ACC112 (cell line): ENCODE results near the gene PSMG4.

Experiments used
- H2AFZ ChIP-seq: fragments of 200-600 bp; sonication (generic); one replicate; pipeline ENCODE4 v1.6.0; 2017; ENCODE audit warnings: antibody characterized with exemption, low read length; ENCODE audit not compliant: unreplicated experiment
- H3K27ac ChIP-seq: fragments of 200-600 bp; sonication (generic); 2 replicates; pipeline ENCODE4 v1.5.1; 2014; ENCODE audit warnings: low read depth, mild to moderate bottlenecking, antibody characterized with exemption, low read length, moderate library complexity
- H3K27me3 ChIP-seq: fragments of 200-600 bp; sonication (generic); 2 replicates; pipeline ENCODE4 v1.6.1; 2014; ENCODE audit warnings: mild to moderate bottlenecking, antibody characterized with exemption, low read length, moderate library complexity, mixed read lengths; ENCODE audit not compliant: insufficient read depth
- H3K36me3 ChIP-seq: fragments of 200-600 bp; sonication (generic); 2 replicates; pipeline ENCODE4 v1.6.1; 2016; ENCODE audit warnings: mild to moderate bottlenecking, antibody characterized with exemption, low read length, moderate library complexity, mixed read lengths; ENCODE audit not compliant: insufficient read depth
- H3K4me1 ChIP-seq: fragments of 200-600 bp; sonication (generic); one replicate; pipeline ENCODE4 v1.6.1; 2016; ENCODE audit warnings: low read length, mixed read lengths; ENCODE audit not compliant: insufficient read depth, unreplicated experiment, control insufficient read depth
- H3K4me3 ChIP-seq: fragments of 200-600 bp; sonication (generic); 2 replicates; pipeline ENCODE4 v1.5.1; 2014; ENCODE audit warnings: mild to moderate bottlenecking, low read depth, low read length
- H3K79me2 ChIP-seq: fragments of 200-600 bp; sonication (generic); one replicate; pipeline ENCODE4 v1.6.0; 2016; ENCODE audit warnings: low read length; ENCODE audit not compliant: control insufficient read depth, unreplicated experiment, insufficient read depth

The PSMG4 gene

DNA sequence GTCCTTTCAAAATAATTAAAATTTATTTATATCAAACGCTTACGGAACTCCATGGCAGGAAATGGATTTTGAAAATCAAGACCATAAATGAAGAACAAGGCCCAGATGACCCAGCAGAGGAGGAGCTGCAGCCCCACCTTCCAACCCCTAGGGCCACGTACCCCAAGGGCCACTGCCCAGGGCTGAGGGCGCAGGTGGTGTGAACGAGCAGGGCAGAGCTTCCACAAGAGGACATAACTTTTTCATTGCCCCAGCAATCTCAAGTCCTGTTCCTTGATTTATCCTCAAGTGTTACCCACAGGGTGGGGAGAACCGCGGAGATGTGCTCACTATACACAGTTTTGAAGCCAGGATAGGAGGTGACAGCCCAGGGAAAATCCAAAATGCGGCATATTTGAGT, 42.8 kb downstream of the PSMG4 start:
- no peak overlapping the region for H3K27ac ChIP-seq
- no peak overlapping the region for H3K4me3 ChIP-seq
- no peaks in the 10 kb centered on the region for H3K4me1 ChIP-seq
- no peaks in the 10 kb centered on the region for H3K27me3 ChIP-seq
- H3K79me2 ChIP-seq = no peaks in the 10 kb centered on the region
- H2AFZ ChIP-seq = no peak overlapping the region
- no peaks in the 10 kb centered on the region for H3K36me3 ChIP-seq

DNA sequence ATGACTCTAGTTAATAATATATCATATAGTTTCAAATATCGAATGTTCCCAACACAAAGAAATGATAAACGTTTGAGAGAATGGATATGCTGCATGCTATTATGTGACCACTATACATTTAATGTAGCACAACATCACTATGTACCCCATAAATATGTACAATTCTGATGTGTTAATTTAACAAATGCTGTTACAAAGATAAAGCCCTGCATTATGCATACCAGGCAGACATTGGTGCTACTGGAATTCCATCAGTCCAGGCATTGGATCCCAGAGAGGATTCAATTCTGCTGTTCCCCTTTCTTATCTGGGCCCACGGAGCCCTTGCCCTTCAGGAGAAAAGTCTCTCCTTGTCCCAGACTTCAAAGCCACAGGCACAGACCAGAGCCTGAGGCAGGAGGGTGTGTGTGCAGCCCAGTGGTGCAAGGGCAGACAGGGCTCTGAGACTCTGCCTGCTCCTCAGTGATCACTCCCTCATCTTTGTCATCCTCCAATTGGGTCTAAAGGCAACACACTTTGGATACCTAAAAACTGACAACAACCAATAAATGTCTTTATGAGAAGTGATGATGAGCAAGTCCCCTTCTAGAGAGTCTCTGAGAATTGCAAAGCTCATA, 45.2 kb downstream of the PSMG4 start:
- no peak overlapping the region for H3K27ac ChIP-seq
- no peak overlapping the region for H2AFZ ChIP-seq
- no peaks in the 10 kb centered on the region for H3K4me1 ChIP-seq
- no peak overlapping the region for H3K4me3 ChIP-seq
- no peaks in the 10 kb centered on the region for H3K36me3 ChIP-seq
- no peaks in the 10 kb centered on the region for H3K27me3 ChIP-seq
- no peaks in the 10 kb centered on the region for H3K79me2 ChIP-seq

DNA sequence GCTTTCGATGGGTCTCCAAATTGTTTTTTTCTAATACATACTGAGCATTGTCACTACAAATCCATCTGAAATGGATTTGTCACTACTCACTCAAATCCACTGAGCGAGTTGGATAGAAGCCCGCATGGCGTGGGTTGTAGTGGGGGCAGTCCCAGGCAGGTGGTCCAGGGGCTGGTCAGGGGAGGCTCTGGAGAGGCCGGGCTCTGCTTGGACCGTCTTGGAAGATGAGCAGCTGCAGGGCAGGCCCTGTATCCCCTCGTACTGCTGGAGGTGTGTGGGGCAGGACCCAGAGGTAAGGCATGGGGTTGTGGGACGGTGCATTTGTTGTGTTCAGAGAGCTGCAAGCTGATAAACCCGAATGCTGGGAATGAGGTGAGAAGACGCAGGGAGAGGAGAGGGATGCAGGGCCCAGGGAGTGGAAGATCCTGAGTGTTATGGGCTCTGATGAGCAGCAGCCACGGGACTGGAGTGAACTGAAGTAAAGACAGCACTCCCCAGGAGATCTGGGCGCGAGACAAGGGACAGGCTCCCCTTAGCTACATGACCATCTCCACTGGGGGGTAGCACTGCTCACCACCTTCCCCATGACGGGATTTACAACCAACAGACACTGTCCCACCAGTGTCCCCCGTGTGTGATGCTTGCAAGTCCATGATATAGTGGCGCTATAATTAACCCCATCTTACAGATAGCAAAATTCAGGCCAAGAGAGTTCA, 45.9 kb downstream of the PSMG4 start:
- Histone ChIP-seq H3K27me3 (no peaks in the 10 kb centered on the region), H3K4me1 (no peaks in the 10 kb centered on the region), H3K79me2 (no peaks in the 10 kb centered on the region), H3K4me3 (no peak overlapping the region), H3K36me3 (no peaks in the 10 kb centered on the region), H3K27ac (no peak overlapping the region), H2AFZ (no peak overlapping the region)

DNA sequence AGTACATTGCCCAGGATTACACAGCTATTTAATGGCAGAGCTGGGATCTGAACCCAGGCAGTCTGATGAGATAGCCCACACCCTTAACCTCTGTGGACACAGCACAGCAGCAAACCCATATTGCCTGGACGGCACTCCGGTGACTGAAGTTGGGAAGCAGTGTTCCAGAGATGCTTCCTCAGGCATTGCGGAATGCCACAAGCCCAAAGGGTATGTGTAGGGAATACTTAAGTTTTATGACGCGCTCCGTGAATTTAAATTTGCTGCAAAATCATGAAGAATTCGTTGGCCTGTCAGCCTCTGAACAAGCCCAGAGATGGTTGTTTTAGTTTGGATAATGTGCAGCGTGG, 46.4 kb downstream of the PSMG4 start:
- Histone ChIP-seq H3K79me2 (no peaks in the 10 kb centered on the region), H3K36me3 (no peaks in the 10 kb centered on the region), H3K4me1 (no peaks in the 10 kb centered on the region), H3K27me3 (no peaks in the 10 kb centered on the region), H3K27ac (no peak overlapping the region), H2AFZ (no peak overlapping the region), H3K4me3 (no peak overlapping the region)

DNA sequence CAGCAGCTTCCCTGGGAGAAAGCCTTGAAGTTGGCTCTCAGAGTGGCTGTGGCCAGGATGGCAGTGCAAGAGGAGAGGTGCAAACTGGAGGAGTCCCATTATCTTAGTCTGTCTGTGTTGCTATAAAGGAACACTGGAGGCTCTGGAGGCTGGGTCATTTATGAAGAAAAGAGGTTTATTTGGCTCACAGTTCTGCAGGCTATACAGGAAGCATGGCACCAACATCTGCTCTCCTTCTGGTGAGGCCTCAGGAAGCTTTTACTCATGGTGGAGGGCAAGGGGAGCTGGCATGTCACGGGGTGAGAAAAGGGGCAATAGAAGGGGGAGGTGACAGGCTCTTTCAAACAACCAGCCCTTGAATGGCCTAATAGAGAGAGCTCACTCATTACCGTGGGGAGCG, 47.1 kb downstream of the PSMG4 start:
- no peaks in the 10 kb centered on the region for H3K36me3 ChIP-seq
- H3K4me1 ChIP-seq = no peaks in the 10 kb centered on the region
- H3K79me2 ChIP-seq = no peaks in the 10 kb centered on the region
- no peak overlapping the region for H3K4me3 ChIP-seq
- H3K27me3 ChIP-seq = no peaks in the 10 kb centered on the region
- no peak overlapping the region for H3K27ac ChIP-seq
- H2AFZ ChIP-seq = no peak overlapping the region

DNA sequence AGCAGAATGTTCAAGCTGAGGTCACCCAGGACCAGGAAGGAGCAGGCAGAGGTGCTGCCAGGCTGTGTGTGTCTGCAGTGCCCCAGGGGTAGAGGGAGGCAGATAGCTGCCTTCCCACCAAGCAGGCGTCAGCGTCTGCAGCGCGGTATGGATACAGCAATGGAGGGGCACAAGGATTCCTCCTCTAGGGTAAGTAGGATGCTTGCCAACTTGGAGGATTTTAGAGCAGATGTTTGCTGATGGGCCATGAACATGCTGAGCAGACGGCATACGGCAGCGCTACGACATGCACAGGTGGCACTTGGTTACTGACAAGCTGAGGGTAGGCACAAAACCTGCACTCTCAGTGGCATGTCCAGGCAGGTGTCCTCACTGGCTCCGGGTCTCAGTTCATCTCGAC, 48.1 kb downstream of the PSMG4 start:
- Histone ChIP-seq H3K36me3 (no peaks in the 10 kb centered on the region), H2AFZ (no peak overlapping the region), H3K4me3 (no peak overlapping the region), H3K79me2 (no peaks in the 10 kb centered on the region), H3K4me1 (no peaks in the 10 kb centered on the region), H3K27ac (no peak overlapping the region), H3K27me3 (no peaks in the 10 kb centered on the region)

DNA sequence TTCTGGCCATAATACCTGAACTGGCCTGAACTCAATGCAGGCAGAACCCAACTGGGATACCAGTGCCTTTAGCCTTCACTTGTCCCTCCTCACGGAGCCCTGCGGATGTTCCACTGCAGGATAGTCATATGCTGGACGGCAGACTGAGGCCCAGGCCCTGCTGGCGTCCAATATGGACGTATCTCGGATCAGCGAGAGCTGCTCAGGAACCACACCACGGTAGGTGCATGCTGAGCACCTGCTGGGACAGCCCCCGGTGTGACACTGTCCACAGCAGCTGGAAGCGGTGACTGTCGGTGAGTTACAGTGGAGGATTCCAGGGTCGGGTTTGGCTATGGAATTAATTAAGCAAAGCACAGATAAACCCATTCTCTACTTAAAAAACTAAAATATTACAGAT, 48.7 kb downstream of the PSMG4 start:
- no peaks in the 10 kb centered on the region for H3K79me2 ChIP-seq
- no peaks in the 10 kb centered on the region for H3K36me3 ChIP-seq
- no peaks in the 10 kb centered on the region for H3K27me3 ChIP-seq
- no peak overlapping the region for H2AFZ ChIP-seq
- H3K4me1 ChIP-seq = no peaks in the 10 kb centered on the region
- no peak overlapping the region for H3K4me3 ChIP-seq
- H3K27ac ChIP-seq = no peak overlapping the region

DNA sequence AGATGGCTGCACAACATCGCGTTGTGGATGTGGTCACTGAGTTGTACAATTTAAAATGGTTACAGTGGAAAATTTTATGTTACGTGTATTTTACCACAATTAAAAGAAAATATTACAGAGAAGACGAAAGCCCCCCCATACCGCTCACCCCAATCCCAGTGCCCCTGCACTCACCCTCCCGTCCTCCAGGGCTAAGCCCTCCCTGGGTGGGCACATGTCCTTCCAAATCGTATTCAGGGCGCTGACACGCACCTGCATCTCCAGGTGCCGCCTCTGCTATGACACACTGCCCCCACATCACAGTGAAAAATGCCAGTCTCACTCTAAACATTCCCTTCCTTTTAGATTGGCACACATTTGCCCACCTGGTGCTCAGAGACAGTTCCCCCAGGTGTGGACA, 49.4 kb downstream of the PSMG4 start:
- no peaks in the 10 kb centered on the region for H3K36me3 ChIP-seq
- H3K79me2 ChIP-seq = no peaks in the 10 kb centered on the region
- no peak overlapping the region for H3K4me3 ChIP-seq
- H2AFZ ChIP-seq = no peak overlapping the region
- H3K4me1 ChIP-seq = no peaks in the 10 kb centered on the region
- H3K27ac ChIP-seq = no peak overlapping the region
- no peaks in the 10 kb centered on the region for H3K27me3 ChIP-seq

DNA sequence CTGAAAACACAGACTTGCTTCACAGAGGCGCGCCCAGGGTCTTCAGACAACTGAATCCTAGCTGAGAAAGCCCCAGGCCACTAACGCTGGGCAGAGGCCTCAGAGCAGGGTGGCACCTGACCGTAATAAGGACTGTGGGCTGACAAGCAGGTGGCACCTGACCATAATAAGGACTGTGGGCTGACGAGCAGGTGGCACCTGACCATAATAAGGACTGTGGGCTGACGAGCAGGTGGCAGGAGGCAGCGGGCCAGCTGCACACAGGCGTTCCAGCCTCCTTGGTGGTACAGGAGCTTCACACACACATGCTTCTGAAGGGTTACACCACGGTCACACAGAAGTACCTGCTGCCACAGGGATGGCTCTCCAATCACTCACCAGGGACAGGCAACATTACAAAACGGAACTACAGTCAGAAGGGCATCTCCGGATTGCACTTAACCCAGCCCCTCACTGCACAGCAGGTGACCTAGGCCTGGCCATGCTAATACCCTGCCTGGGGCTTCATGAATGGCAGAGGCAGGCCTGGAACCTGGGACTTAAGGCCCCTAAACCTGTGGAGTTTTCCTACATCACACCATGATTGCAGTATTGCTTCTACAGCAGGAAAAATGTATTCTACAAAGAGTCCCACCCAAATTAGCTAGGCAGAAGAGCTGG, 50.8 kb downstream of the PSMG4 start:
- Histone ChIP-seq H3K36me3 (no peaks in the 10 kb centered on the region), H3K79me2 (no peaks in the 10 kb centered on the region), H3K4me3 (no peak overlapping the region), H3K4me1 (no peaks in the 10 kb centered on the region), H2AFZ (no peak overlapping the region), H3K27me3 (no peaks in the 10 kb centered on the region), H3K27ac (no peak overlapping the region)

DNA sequence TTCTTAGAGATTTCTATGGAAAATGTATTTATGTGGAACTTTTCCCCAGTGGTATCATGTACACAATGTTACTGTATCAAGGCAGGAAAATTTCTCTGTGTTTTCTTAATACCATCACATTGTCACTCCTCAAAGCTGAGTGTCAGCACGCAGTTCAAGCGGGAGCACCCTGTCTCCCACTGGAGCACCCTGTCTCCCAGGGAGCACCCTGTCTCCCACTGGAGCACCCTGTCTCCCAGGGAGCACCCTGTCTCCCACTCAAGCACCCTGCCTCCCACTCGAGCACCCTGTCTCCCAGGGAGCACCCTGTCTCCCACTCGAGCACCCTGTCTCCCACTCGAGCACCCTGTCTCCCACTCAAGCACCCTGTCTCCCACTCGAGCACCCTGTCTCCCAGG, 51.3 kb downstream of the PSMG4 start:
- H3K27me3 ChIP-seq = no peaks in the 10 kb centered on the region
- H3K36me3 ChIP-seq = no peaks in the 10 kb centered on the region
- H3K27ac ChIP-seq = no peak overlapping the region
- H3K4me1 ChIP-seq = no peaks in the 10 kb centered on the region
- no peak overlapping the region for H2AFZ ChIP-seq
- H3K4me3 ChIP-seq = no peak overlapping the region
- no peaks in the 10 kb centered on the region for H3K79me2 ChIP-seq

DNA sequence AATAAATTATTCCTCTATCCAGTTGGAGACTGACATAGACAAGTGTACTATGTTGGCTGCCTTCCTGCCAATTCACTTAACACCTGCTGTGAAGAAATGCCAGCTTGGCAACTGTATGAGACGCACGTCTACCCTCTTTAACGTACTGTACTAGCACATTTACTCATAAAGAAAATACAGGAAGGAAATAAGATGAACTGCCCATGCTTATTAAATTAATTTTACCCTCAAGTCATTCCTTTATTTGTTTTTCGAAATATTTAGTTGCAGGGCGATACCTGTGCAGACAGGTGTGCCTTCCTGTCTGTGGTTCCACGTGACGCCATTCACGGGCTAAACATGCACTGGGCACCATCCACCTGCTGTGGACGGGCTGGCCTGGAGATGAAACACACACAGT, 52.0 kb downstream of the PSMG4 start:
- Histone ChIP-seq H3K27ac (no peak overlapping the region), H3K79me2 (no peaks in the 10 kb centered on the region), H3K4me3 (no peak overlapping the region), H3K36me3 (no peaks in the 10 kb centered on the region), H2AFZ (no peak overlapping the region), H3K4me1 (no peaks in the 10 kb centered on the region), H3K27me3 (no peaks in the 10 kb centered on the region)
